Activated CD8-positive, alpha-beta T cell treated with anti-CD3 and anti-CD28 coated beads, Interleukin-2, amount 10 ng/mL, durations not matched to agents 7 days and 5 days (primary cell): ENCODE measurements around the gene GLRX. TPM values are rescaled to one million over a fixed set of nuclear protein-coding genes. Genes with fewer than 3 reads are reported as not detected.
"Not testable (repeated sequence)": the region's sequence is repeated elsewhere in the genome, so short reads cannot be mapped to it uniquely, and the experiment has no call there.

Source experiments
- ATAC-seq: fragments of 150-1000 bp; cut with Tn5 transposase; one replicate; pipeline ENCODE4 v1.10.0; 2021; ENCODE audit warnings: moderate library complexity
- CTCF ChIA-PET: fragments of 350-600 bp; sonication (Branson Sonifier 250); formaldehyde crosslinking; loops from one replicate; lab custom pipeline; 2021; ENCODE audit warnings: antibody characterized with exemption; lab: Charles Lee
- POLR2A ChIA-PET: fragments of 350-600 bp; sonication (Branson Sonifier 250); formaldehyde crosslinking; loops from one replicate; lab custom pipeline; 2021; ENCODE audit warnings: antibody characterized with exemption; lab: Charles Lee
- DNase-seq: peaks from one replicate; pipeline ENCODE4 v3.0.0-alpha.2; 2020
- H3K27ac Mint-ChIP-seq: one replicate; pipeline ENCODE4 v1.8.0; 2021; ENCODE audit warnings: mild to moderate bottlenecking, mixed read lengths
- H3K27me3 Mint-ChIP-seq: one replicate; pipeline ENCODE4 v1.8.0; 2021; ENCODE audit warnings: low read depth, mixed read lengths
- H3K36me3 Mint-ChIP-seq: one replicate; pipeline ENCODE4 v1.8.0; 2021; ENCODE audit warnings: low read depth, mixed read lengths
- H3K4me1 Mint-ChIP-seq: one replicate; pipeline ENCODE4 v1.8.0; 2021; ENCODE audit warnings: low read depth, mixed read lengths
- H3K4me3 Mint-ChIP-seq: one replicate; pipeline ENCODE4 v1.8.0; 2021; ENCODE audit warnings: mild to moderate bottlenecking, mixed read lengths
- H3K9me3 Mint-ChIP-seq: one replicate; pipeline ENCODE4 v1.8.0; 2022; ENCODE audit warnings: mixed read lengths; ENCODE audit not compliant: insufficient read depth
- total RNA-seq, 2 experiments: library from RNA; stranded (reverse); gene quantifications; one replicate each; pipeline ENCODE4 v1.2.3, GENCODE V29; 2021

GLRX gene
- total RNA-seq, 2 experiments from 2014 or later: 65.4 to 67.4 TPM

DNA sequence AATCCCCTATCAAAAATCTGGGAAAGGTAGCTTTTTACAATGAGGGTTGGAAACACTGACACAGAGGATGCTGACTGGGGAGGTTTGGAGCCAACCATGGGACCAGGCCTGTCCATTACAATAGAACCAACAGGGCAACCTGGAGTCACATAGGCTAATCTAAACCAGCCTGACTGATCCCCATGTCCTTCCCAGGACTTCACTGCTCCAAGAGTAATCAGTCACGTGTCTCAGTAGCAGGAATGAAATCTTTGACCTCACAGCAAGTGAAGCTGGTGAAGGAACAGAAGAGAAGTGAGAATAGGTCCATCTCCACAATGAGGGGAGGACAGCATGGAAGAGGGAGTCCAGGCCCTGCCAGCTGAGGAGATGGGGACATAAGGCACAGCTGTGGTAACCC, 16.0 kb upstream of the GLRX start:
- no peak for ATAC-seq
- CTCF ChIA-PET: interaction anchor here (0.8 to 22.7 kb wide), 8 partner anchors 9 to 194 kb away, joined by 3 to 536 read pairs (median 4); partner anchors contain the start of gene GLRX

DNA sequence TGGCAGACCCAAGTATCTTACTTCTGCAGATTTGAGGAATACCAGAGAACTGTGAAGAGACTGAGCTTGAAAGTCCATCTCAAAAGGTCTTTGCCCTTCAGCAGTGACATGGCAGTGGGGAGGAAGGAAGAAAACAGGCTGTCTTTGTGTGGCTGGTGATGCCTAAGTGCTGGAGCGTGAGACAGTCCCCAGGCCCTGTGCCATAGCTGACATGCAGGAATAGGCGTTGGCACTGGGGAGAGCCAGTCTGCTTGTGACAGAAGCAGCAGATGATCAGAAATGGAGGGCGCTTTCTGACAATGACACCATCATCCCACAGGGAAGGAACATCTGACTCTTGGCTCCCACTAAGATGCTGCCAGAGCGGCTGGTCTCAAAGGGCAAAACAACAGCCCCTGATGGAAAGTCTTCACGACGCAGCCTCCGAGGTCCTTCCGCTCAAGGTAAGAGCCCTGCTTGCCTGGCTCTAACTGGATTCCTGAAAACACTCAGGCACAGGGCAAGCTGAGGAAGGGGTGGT, 15.5 kb upstream of the GLRX start:
- Mint-ChIP-seq H3K27ac (no peak overlapping the region), H3K36me3 (no peaks in the 10 kb centered on the region), H3K9me3 (no peaks in the 10 kb centered on the region), H3K27me3 (no peaks in the 10 kb centered on the region), H3K4me3 (no peak overlapping the region), H3K4me1 (peaks cover 67% of the 10 kb centered on the region)
- DNase-seq (no peak), ATAC-seq (no peak)
- ChIA-PET POLR2A (no interaction called here), CTCF (interaction anchor here (0.8 to 22.7 kb wide), 10 partner anchors 10 to 194 kb away, joined by 3 to 536 read pairs (median 4); partner anchors contain the start of genes GLRX and RFESD)

More for the DNA sequence above, 16.0 kb upstream of the GLRX start:
- H3K27me3 Mint-ChIP-seq: no peaks in the 10 kb centered on the region
- no peaks in the 10 kb centered on the region for H3K36me3 Mint-ChIP-seq
- peaks cover 69% of the 10 kb centered on the region for H3K4me1 Mint-ChIP-seq
- no peaks in the 10 kb centered on the region for H3K9me3 Mint-ChIP-seq
- no peak overlapping the region for H3K4me3 Mint-ChIP-seq
- DNase-seq: no peak
- no peak overlapping the region for H3K27ac Mint-ChIP-seq
- POLR2A ChIA-PET: no interaction called here

DNA sequence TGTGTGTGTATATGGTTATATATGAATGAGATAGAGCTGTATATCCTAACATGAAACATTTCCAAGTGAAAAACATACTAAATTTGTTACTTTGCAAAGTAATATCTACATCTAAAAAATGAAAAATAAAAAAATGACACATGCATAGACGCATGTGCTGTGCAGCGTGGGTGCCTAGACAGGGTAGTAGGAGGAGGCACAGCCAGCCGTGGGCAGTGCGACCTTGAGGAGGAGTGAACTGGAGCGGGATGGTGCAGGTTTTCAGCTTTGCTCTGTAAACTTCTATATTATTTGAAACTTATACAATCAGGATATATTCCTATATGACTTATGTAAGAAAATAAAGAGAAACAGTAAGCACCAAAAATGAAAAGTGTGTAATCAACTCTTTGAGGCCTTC, 15.0 kb upstream of the GLRX start:
- peaks cover 67% of the 10 kb centered on the region for H3K4me1 Mint-ChIP-seq
- no peaks in the 10 kb centered on the region for H3K27me3 Mint-ChIP-seq
- DNase-seq: no peak
- POLR2A ChIA-PET: interaction anchor here (1.3 kb wide), 1 partner anchor 30 kb away, joined by 4 read pairs; no protein-coding TSS in a partner anchor
- H3K27ac Mint-ChIP-seq: no peak overlapping the region
- H3K4me3 Mint-ChIP-seq: no peak overlapping the region
- no peaks in the 10 kb centered on the region for H3K9me3 Mint-ChIP-seq
- CTCF ChIA-PET: interaction anchor here (0.8 to 22.7 kb wide), 6 partner anchors 10 to 193 kb away, joined by 3 to 536 read pairs (median 23); partner anchors contain the start of genes GLRX and RFESD
- H3K36me3 Mint-ChIP-seq: no peaks in the 10 kb centered on the region
- ATAC-seq: no peak

DNA sequence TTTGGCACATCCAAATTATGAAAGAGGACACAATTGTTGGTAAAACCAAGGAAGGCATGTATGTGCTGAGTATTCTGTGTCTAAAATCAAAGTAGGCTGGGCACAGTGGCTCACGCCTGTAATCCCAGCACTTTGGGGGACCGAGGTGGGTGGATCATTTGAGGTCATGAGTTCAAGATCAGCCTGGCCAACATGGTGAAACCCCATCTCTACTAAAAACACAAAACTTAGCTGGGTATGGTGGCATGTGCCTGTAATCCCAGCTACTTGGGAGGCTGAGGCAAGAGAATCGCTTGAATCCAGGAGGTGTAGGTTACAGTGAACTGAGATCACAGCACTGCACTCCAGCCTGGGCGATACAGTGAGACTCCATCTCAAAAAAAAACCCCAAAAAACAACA, 14.4 kb upstream of the GLRX start:
- H3K4me3 Mint-ChIP-seq, H3K9me3 Mint-ChIP-seq, ATAC-seq, H3K36me3 Mint-ChIP-seq, H3K27me3 Mint-ChIP-seq, DNase-seq: not testable (repeated sequence)
- H3K27ac Mint-ChIP-seq: peak overlapping the region; percentile 8
- ChIA-PET CTCF (interaction anchor here (1.0 to 22.7 kb wide), 8 partner anchors 11 to 190 kb away, joined by 3 to 536 read pairs (median 6); partner anchors contain the start of genes GLRX and RFESD), POLR2A (interaction anchor here (1.3 to 3.6 kb wide), 2 partner anchors 14 to 29 kb away, joined by 4 to 46 read pairs; partner anchors contain the start of gene GLRX)
- H3K4me1 Mint-ChIP-seq: peaks cover 64% of the 10 kb centered on the region

- H3K4me3 Mint-ChIP-seq: no peak overlapping the region
- H3K27me3 Mint-ChIP-seq: no peaks in the 10 kb centered on the region
- ChIA-PET POLR2A (interaction anchor here (1.3 to 3.6 kb wide), 2 partner anchors 14 to 29 kb away, joined by 4 to 46 read pairs; partner anchors contain the start of gene GLRX), CTCF (interaction anchor here (1.0 to 22.7 kb wide), 8 partner anchors 11 to 190 kb away, joined by 3 to 536 read pairs (median 6); partner anchors contain the start of genes GLRX and RFESD)
- H3K4me1 Mint-ChIP-seq: peaks cover 60% of the 10 kb centered on the region
- no peaks in the 10 kb centered on the region for H3K9me3 Mint-ChIP-seq
- no peak for DNase-seq
- H3K27ac Mint-ChIP-seq: peak overlapping the region; percentile 8
- H3K36me3 Mint-ChIP-seq: no peaks in the 10 kb centered on the region
- no peak for ATAC-seq
Observed at GRCh38 chr5:95836544-95836943, 14.0 kb upstream of the GLRX start.

GRCh38 chr5:95835682-95836385, 13.3 kb upstream of the GLRX start:
- Mint-ChIP-seq H3K27ac (peak overlapping the region; percentile 94), H3K9me3 (no peaks in the 10 kb centered on the region), H3K27me3 (no peaks in the 10 kb centered on the region), H3K4me3 (peak overlapping the region; percentile 80), H3K4me1 (peaks cover 60% of the 10 kb centered on the region), H3K36me3 (no peaks in the 10 kb centered on the region)
- ATAC-seq (no peak), DNase-seq (no peak)
- CTCF ChIA-PET: interaction anchor here (1.0 to 22.7 kb wide), 8 partner anchors 8 to 189 kb away, joined by 3 to 536 read pairs (median 10); partner anchors contain the start of genes GLRX and RFESD
- POLR2A ChIA-PET: interaction anchor here (0.6 to 3.6 kb wide), 3 partner anchors 13 to 501 kb away, joined by 3 to 46 read pairs (median 4); partner anchors contain the start of gene GLRX

- ChIA-PET POLR2A (interaction anchor here (1.3 kb wide), 1 partner anchor 8 kb away, joined by 4 read pairs; no protein-coding TSS in a partner anchor), CTCF (interaction anchor here (1.1 to 2.9 kb wide), 4 partner anchors 10 to 51 kb away, joined by 4 to 19 read pairs (median 8); partner anchors contain the start of gene GLRX)
- no peak for ATAC-seq
- no peaks in the 10 kb centered on the region for H3K36me3 Mint-ChIP-seq
- H3K4me1 Mint-ChIP-seq: peaks cover 51% of the 10 kb centered on the region
- H3K4me3 Mint-ChIP-seq: no peak overlapping the region
- H3K27me3 Mint-ChIP-seq: no peaks in the 10 kb centered on the region
- no peaks in the 10 kb centered on the region for H3K9me3 Mint-ChIP-seq
- H3K27ac Mint-ChIP-seq: no peak overlapping the region
- DNase-seq: no peak
Observed at GRCh38 chr5:95832664-95833063, 10.1 kb upstream of the GLRX start.

DNA sequence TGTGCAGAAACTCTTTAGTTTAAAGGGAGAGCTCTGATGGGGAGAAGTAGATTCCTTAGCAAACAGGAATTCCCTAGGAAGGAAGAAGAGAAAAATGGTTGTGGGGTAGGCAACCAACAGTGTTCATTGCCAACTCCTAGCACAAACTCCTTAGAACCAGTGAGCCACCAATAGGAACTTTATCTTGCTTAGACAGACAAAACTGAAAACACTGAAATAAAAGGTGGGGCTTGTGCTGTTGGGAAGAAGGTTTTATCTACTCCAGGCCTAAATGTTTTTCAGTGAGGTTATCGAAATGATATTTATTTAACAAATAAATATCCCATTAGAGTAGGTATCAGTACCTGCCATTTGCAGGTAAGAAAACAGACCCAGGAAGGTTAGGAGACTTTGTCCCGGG, 7.7 kb upstream of the GLRX start:
- Mint-ChIP-seq H3K27me3 (no peaks in the 10 kb centered on the region), H3K27ac (no peak overlapping the region), H3K4me3 (no peak overlapping the region), H3K4me1 (peaks cover 45% of the 10 kb centered on the region), H3K9me3 (no peaks in the 10 kb centered on the region), H3K36me3 (no peaks in the 10 kb centered on the region)
- ChIA-PET POLR2A (no interaction called here), CTCF (interaction anchor here (2.9 kb wide), 1 partner anchor 49 kb away, joined by 19 read pairs; no protein-coding TSS in a partner anchor)
- ATAC-seq: no peak
- no peak for DNase-seq

- CTCF ChIA-PET: interaction anchor here (0.8 to 1.7 kb wide), 5 partner anchors 8 to 66 kb away, joined by 3 to 8 read pairs (median 5); no protein-coding TSS in a partner anchor
- no peak for ATAC-seq
- Mint-ChIP-seq H3K4me3 (no peak overlapping the region), H3K4me1 (peaks cover 47% of the 10 kb centered on the region), H3K27me3 (no peaks in the 10 kb centered on the region), H3K36me3 (no peaks in the 10 kb centered on the region), H3K9me3 (no peaks in the 10 kb centered on the region), H3K27ac (no peak overlapping the region)
- POLR2A ChIA-PET: no interaction called here
- DNase-seq: no peak
Observed at GRCh38 chr5:95827892-95828246, 5.3 kb upstream of the GLRX start.

GRCh38 chr5:95826949-95827891, 4.7 kb upstream of the GLRX start:
- H3K4me3 Mint-ChIP-seq: no peak overlapping the region

More at GRCh38 chr5:95826949-95827891, 4.7 kb upstream of the GLRX start:
- Mint-ChIP-seq H3K27me3 (no peaks in the 10 kb centered on the region), H3K9me3 (no peaks in the 10 kb centered on the region), H3K27ac (no peak overlapping the region), H3K36me3 (no peaks in the 10 kb centered on the region), H3K4me1 (peaks cover 44% of the 10 kb centered on the region)
- POLR2A ChIA-PET: no interaction called here
- ATAC-seq: no peak
- CTCF ChIA-PET: interaction anchor here (1.2 to 1.7 kb wide), 2 partner anchors 11 to 38 kb away, joined by 3 to 6 read pairs; no protein-coding TSS in a partner anchor
- no peak for DNase-seq
